ENCODE measurements around the gene IL22RA2.

DNA sequence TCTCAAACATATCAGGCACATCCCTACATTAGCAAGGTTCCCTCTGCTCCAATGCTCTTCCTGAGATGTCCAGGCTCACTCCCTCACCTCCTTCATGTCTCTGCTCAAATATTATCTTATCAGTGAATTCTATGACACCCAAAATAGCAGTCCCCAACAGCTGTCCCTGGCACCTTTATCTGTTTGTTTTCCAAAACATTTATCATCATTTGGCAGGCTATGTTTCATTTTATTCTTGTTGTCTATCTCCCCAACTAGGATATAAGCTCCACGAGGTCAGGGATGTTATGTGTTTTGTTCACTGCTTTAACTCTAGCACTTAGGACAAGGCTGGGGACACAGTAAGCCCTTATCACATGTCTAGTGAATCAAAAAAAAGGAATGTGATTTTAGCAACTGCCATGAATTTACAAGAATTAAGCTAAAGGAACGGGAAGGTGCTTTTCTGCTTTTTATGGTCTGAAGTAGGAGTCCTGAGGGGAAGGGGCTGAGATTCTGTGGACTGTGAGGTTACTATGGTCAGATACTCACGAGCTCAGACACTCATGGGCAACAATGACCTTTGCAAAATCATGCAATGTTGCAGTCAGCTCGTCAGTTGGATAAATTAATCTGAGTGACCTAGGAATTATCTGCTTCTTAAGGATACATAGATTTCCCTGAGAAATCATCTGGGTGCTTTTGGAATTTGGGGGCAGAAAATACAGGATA lies 1.9 kb upstream of the IL22RA2 start:
- no peak for TF ChIP-seq CTCF (IDR thresholded peaks at IDR 0.05)
- TF ChIP-seq POLR2A (IDR thresholded peaks at IDR 0.05; ENCODE audit: low read depth), result no peak
- TF ChIP-seq EP300 (IDR thresholded peaks at IDR 0.05), result no peak
